ENCODE measurements around the gene MEAK7. TPM values are rescaled to one million over a fixed set of nuclear protein-coding genes. Genes with fewer than 3 reads are reported as not detected.

The MEAK7 gene
- total RNA-seq, 4 donors from 2014 or later: 2.6 to 7.1 (median 5.0) TPM

- H3K4me1 ChIP-seq: peaks cover 14 to 27% of the 10 kb centered on the region in 2 donors
- no peak overlapping the region for H3K27ac ChIP-seq
- TF ChIP-seq POLR2A (IDR thresholded peaks at IDR 0.05): no peak
- TF ChIP-seq CTCF (IDR thresholded peaks at IDR 0.05 in 4 of 5, conservative IDR thresholded peaks at IDR 0.05 in 1 of 5): no peak
- H3K36me3 ChIP-seq: peaks cover 0 to 10% of the 10 kb centered on the region in 2 donors
- no peak for ATAC-seq
- H3K9me3 ChIP-seq: no peaks in the 10 kb centered on the region
- H3K4me3 ChIP-seq: no peak overlapping the region
- H3K27me3 ChIP-seq: no peaks in the 10 kb centered on the region
- in situ Hi-C loops (cut with MboI; ENCODE audit: low sequenced_read_pairs in 4 of 4): loop anchor here in 2 of 4 donors (25.0 kb wide), 2 partner anchors 460 to 485 kb away; no protein-coding TSS in a partner anchor
- no peak for DNase-seq
- intact Hi-C loops (cut with DNase I; ENCODE audit: low total_unique reads): loop anchor here (5.0 kb wide), 1 partner anchor 550 kb away; the partner anchor contains the start of gene OSGIN1
Measured at GRCh38 chr16:84502075-84502474, 2.4 kb downstream of the MEAK7 start.

- Histone ChIP-seq H3K27me3 (no peaks in the 10 kb centered on the region), H3K4me1 (peaks cover 14 to 24% of the 10 kb centered on the region in 2 donors), H3K9me3 (no peaks in the 10 kb centered on the region), H3K27ac (no peak overlapping the region), H3K36me3 (peaks cover 0 to 19% of the 10 kb centered on the region in 2 donors), H3K4me3 (no peak overlapping the region)
- no peak for DNase-seq
- TF ChIP-seq POLR2A (IDR thresholded peaks at IDR 0.05): no peak
- no peak for TF ChIP-seq CTCF (IDR thresholded peaks at IDR 0.05 in 4 of 5, conservative IDR thresholded peaks at IDR 0.05 in 1 of 5)
- intact Hi-C loops (cut with DNase I; ENCODE audit: low total_unique reads): loop anchor here (5.0 kb wide), 1 partner anchor 549 kb away; the partner anchor contains the start of gene OSGIN1
- no peak for ATAC-seq
- in situ Hi-C loops (cut with MboI; ENCODE audit: low sequenced_read_pairs in 4 of 4): loop anchor here in 2 of 4 donors (25.0 kb wide), 2 partner anchors 461 to 486 kb away; no protein-coding TSS in a partner anchor
Measured at GRCh38 chr16:84501077-84501735, 3.3 kb downstream of the MEAK7 start.

- Histone ChIP-seq H3K4me1 (peaks cover 11 to 17% of the 10 kb centered on the region in 2 donors), H3K36me3 (peaks cover 0 to 26% of the 10 kb centered on the region in 2 donors), H3K27me3 (no peaks in the 10 kb centered on the region), H3K27ac (no peak overlapping the region), H3K9me3 (no peaks in the 10 kb centered on the region), H3K4me3 (no peak overlapping the region)
- no peak for TF ChIP-seq CTCF (IDR thresholded peaks at IDR 0.05 in 4 of 5, conservative IDR thresholded peaks at IDR 0.05 in 1 of 5)
- TF ChIP-seq POLR2A (IDR thresholded peaks at IDR 0.05): no peak
- intact Hi-C loops (cut with DNase I; ENCODE audit: low total_unique reads): loop anchor here (5.0 kb wide), 1 partner anchor 548 kb away; the partner anchor contains the start of gene OSGIN1
- no peak for DNase-seq
- ATAC-seq: no peak
- in situ Hi-C loops (cut with MboI; ENCODE audit: low sequenced_read_pairs in 4 of 4): loop anchor here in 2 of 4 donors (25.0 kb wide), 2 partner anchors 462 to 487 kb away; no protein-coding TSS in a partner anchor
Measured at GRCh38 chr16:84500531-84500930, 3.9 kb downstream of the MEAK7 start.

- no peak overlapping the region for H3K27ac ChIP-seq
- H3K4me3 ChIP-seq: no peak overlapping the region
- H3K36me3 ChIP-seq: peaks cover 0 to 34% of the 10 kb centered on the region in 2 donors
- ATAC-seq: no peak
- H3K4me1 ChIP-seq: peaks cover 6 to 8% of the 10 kb centered on the region in 2 donors
- H3K9me3 ChIP-seq: no peaks in the 10 kb centered on the region
- no peak for DNase-seq
- intact Hi-C loops (cut with DNase I; ENCODE audit: low total_unique reads): loop anchor here (5.0 kb wide), 1 partner anchor 547 kb away; the partner anchor contains the start of gene OSGIN1
- no peaks in the 10 kb centered on the region for H3K27me3 ChIP-seq
- in situ Hi-C loops (cut with MboI; ENCODE audit: low sequenced_read_pairs in 4 of 4): loop anchor here in 3 of 4 donors (25.0 kb wide), 4 partner anchors 212 to 537 kb away; partner anchors contain the start of genes NECAB2 (in 2 of the 3), OSGIN1 (in 2 of the 3) and WFDC1 (in 2 of the 3)
- TF ChIP-seq CTCF (IDR thresholded peaks at IDR 0.05 in 4 of 5, conservative IDR thresholded peaks at IDR 0.05 in 1 of 5): no peak
- TF ChIP-seq POLR2A (IDR thresholded peaks at IDR 0.05): no peak
Measured at GRCh38 chr16:84499638-84500037, 4.8 kb downstream of the MEAK7 start.

Measured in gastrocnemius medialis (tissue), 4 donors.